Ascending aorta (tissue), 2 donors: Measurements from ENCODE around the gene RFX2. TPM values are rescaled to one million over a fixed set of nuclear protein-coding genes. Genes with fewer than 3 reads are reported as not detected.

Experiments
- DNase-seq, 2 donors: peaks; one replicate each; pipeline ENCODE4 v3.0.0-alpha.2; 2019; ENCODE audit warnings: low spot score in 2 of 2
- H3K27ac ChIP-seq, 2 donors: fragments of 200-600 bp; sonication (generic); one replicate each; pipeline ENCODE4 v1.5.1; 2016 to 2017; ENCODE audit warnings: mild to moderate bottlenecking in 1 of 2
- H3K27me3 ChIP-seq: fragments of 200-600 bp; sonication (generic); one replicate; pipeline ENCODE4 v1.5.1; 2017
- H3K36me3 ChIP-seq, 2 donors: fragments of 200-600 bp; sonication (generic); one replicate each; pipeline ENCODE4 v1.5.1; 2016
- H3K4me1 ChIP-seq, 2 donors: fragments of 200-600 bp; sonication (generic); one replicate each; pipeline ENCODE4 v1.5.1; 2016 to 2017; ENCODE audit warnings: mild to moderate bottlenecking in 1 of 2
- H3K4me3 ChIP-seq, 2 donors: fragments of 200-600 bp; sonication (generic); one replicate each; pipeline ENCODE4 v1.5.1; 2016 to 2017; ENCODE audit warnings: mild to moderate bottlenecking in 1 of 2
- H3K9me3 ChIP-seq, 2 donors: fragments of 200-600 bp; sonication (generic); one replicate each; pipeline ENCODE4 v1.5.1; 2016
- CTCF ChIP-seq, 3 experiments: fragments of 200-600 bp in 2 of 3; fragments of 450-650 bp in 1 of 3; sonication (generic) in 2 of 3; IDR thresholded peaks; one replicate each; pipeline ENCODE4 v1.5.1; 2016 to 2019; ENCODE audit warnings: antibody characterized with exemption in 3 of 3, mild to moderate bottlenecking in 1 of 3, moderate library complexity in 1 of 3
- intact Hi-C: fragments of 100-400 bp; cut with DNase I; formaldehyde crosslinking; loops from one replicate; pipeline ENCODE4 v1.15.1; 2023
- total RNA-seq: library from RNA; depleted of rRNA; stranded (reverse); fragments of >200 nt; gene quantifications from one replicate; pipeline ENCODE4 v1.1.0, GENCODE V29; 2016

RFX2 gene
- total RNA-seq, 1 donor from 2014 or later, result 107 TPM

GRCh38 chr19:5956728-5957127 lies 153.6 kb downstream of the RFX2 start:
- H3K36me3 ChIP-seq, result no peaks in the 10 kb centered on the region
- peaks cover 23 to 66% of the 10 kb centered on the region in 2 donors for H3K4me1 ChIP-seq
- no peaks in the 10 kb centered on the region for H3K27me3 ChIP-seq
- no peaks in the 10 kb centered on the region for H3K9me3 ChIP-seq
- no peak overlapping the region for H3K4me3 ChIP-seq
- no peak for DNase-seq
- TF ChIP-seq CTCF (IDR thresholded peaks at IDR 0.05), result no peak
- H3K27ac ChIP-seq, result no peak overlapping the region
- intact Hi-C loops, result no loop called here

- no peak for DNase-seq
- Histone ChIP-seq H3K4me3 (no peak overlapping the region), H3K9me3 (no peaks in the 10 kb centered on the region), H3K36me3 (no peaks in the 10 kb centered on the region), H3K27me3 (no peaks in the 10 kb centered on the region), H3K4me1 (peaks cover 23 to 64% of the 10 kb centered on the region in 2 donors), H3K27ac (peak overlapping the region in 1 of 2 donors; percentile 77)
- intact Hi-C loops, result no loop called here
- no peak for TF ChIP-seq CTCF (IDR thresholded peaks at IDR 0.05)
Observed at GRCh38 chr19:5956323-5956722, 154.0 kb downstream of the RFX2 start.

GRCh38 chr19:5955636-5955935 lies 154.7 kb downstream of the RFX2 start:
- no peak for DNase-seq
- H3K27ac ChIP-seq, result peak overlapping the region in 1 of 2 donors; percentile 77
- intact Hi-C loops, result loop anchor here (2.0 kb wide), 1 partner anchor 51 kb away; the partner anchor contains the start of gene VMAC

GRCh38 chr19:5954293-5954692 lies 156.0 kb downstream of the RFX2 start:
- H3K27me3 ChIP-seq, result no peaks in the 10 kb centered on the region
- peak overlapping the region in 1 of 2 donors; percentile 49 for H3K4me3 ChIP-seq
- H3K4me1 ChIP-seq, result peaks cover 18 to 46% of the 10 kb centered on the region in 2 donors
- peak overlapping the region; percentile 74 to 77 for H3K27ac ChIP-seq
- no peak for DNase-seq
- intact Hi-C loops, result loop anchor here (2.0 kb wide), 1 partner anchor 49 kb away; the partner anchor contains the start of gene VMAC
- no peak for TF ChIP-seq CTCF (IDR thresholded peaks at IDR 0.05)
- no peaks in the 10 kb centered on the region for H3K9me3 ChIP-seq
- no peaks in the 10 kb centered on the region for H3K36me3 ChIP-seq

More at GRCh38 chr19:5955636-5955935, 154.7 kb downstream of the RFX2 start:
- Histone ChIP-seq H3K9me3 (no peaks in the 10 kb centered on the region), H3K4me1 (peaks cover 20 to 58% of the 10 kb centered on the region in 2 donors), H3K27me3 (no peaks in the 10 kb centered on the region), H3K4me3 (no peak overlapping the region), H3K36me3 (no peaks in the 10 kb centered on the region)
- no peak for TF ChIP-seq CTCF (IDR thresholded peaks at IDR 0.05)

- intact Hi-C loops, result loop anchor here (2.0 kb wide), 1 partner anchor 49 kb away; the partner anchor contains the start of gene VMAC
- peaks cover 18 to 50% of the 10 kb centered on the region in 2 donors for H3K4me1 ChIP-seq
Observed at GRCh38 chr19:5953680-5954213, 156.6 kb downstream of the RFX2 start.

More at GRCh38 chr19:5953680-5954213, 156.6 kb downstream of the RFX2 start:
- peak overlapping the region in 1 of 2 donors; percentile 49 for H3K4me3 ChIP-seq
- no peaks in the 10 kb centered on the region for H3K36me3 ChIP-seq
- no peak for DNase-seq
- TF ChIP-seq CTCF (IDR thresholded peaks at IDR 0.05), result no peak
- H3K27me3 ChIP-seq, result no peaks in the 10 kb centered on the region
- no peaks in the 10 kb centered on the region for H3K9me3 ChIP-seq
- peak overlapping the region; percentile 74 to 77 for H3K27ac ChIP-seq
